Right lobe of liver (tissue), 4 donors: ENCODE results near the gene HUS1.

Source experiments
- CTCF ChIP-seq, 4 donors: fragments of 200-600 bp in 3 of 4; fragments of 450-650 bp in 1 of 4; IDR thresholded peaks; one replicate each; pipeline versions ENCODE4 v1.5.1 to v1.8.0; 2016 to 2022; ENCODE audit warnings: antibody characterized with exemption in 4 of 4, mild to moderate bottlenecking in 2 of 4
- POLR2A ChIP-seq: fragments of 450-650 bp; IDR thresholded peaks from one replicate; pipeline ENCODE4 v1.6.1; 2017; ENCODE audit warnings: antibody characterized with exemption, mild to moderate bottlenecking
- donor health status: DM: no; HTN: no; CAD: no.
- donor health status: DM: no; HTN: no; CAD: no.
- donor health status: DM: no; HTN: yes; CAD: no.

GRCh38 chr7:47945261-47946015 is 34.0 kb downstream of the HUS1 start:
- TF ChIP-seq CTCF (IDR thresholded peaks at IDR 0.05) (peak; percentile 76 to 85 (median 84)), POLR2A (no peak)
